HepG2 (cell line): ENCODE results near the gene RUNDC1. TPM values are rescaled to one million over a fixed set of nuclear protein-coding genes. Genes with fewer than 3 reads are reported as not detected.
A peak's percentile ranks its signal among the peaks of the same experiment; 100 is the strongest.

Source experiments
- AKNA ChIP-seq: sonication (generic); formaldehyde crosslinking; IDR thresholded peaks from 2 replicates; pipeline ENCODE4 v1.4.0; 2020; ENCODE audit warnings: missing genetic modification reagents, borderline replicate concordance
- HIVEP1 ChIP-seq: sonication (generic); formaldehyde crosslinking; IDR thresholded peaks from 2 replicates; pipeline ENCODE4 v1.4.0; 2020; ENCODE audit warnings: mild to moderate bottlenecking, missing genetic modification reagents
- ISX ChIP-seq: sonication (generic); formaldehyde crosslinking; conservative IDR thresholded peaks from 2 replicates; pipeline ENCODE4 v1.5.0; 2020; ENCODE audit warnings: missing genetic modification reagents
- KDM1A ChIP-seq: IDR thresholded peaks from 2 replicates; pipeline ENCODE4 v1.6.1; 2016; ENCODE audit warnings: missing compliant biosample characterization
- MLLT10 ChIP-seq: sonication (generic); formaldehyde crosslinking; IDR thresholded peaks from 2 replicates; pipeline ENCODE4 v1.4.0; 2020; ENCODE audit warnings: missing genetic modification reagents
- PCBP2 ChIP-seq: fragments of 200-400 bp; formaldehyde crosslinking; optimal IDR thresholded peaks from 2 replicates; pipeline ENCODE3; 2018; ENCODE audit warnings: low read length, low read depth; ENCODE audit not compliant: poor library complexity, severe bottlenecking
- SYNCRIP ChIP-seq: fragments of 200-400 bp; formaldehyde crosslinking; IDR thresholded peaks from 2 replicates; pipeline ENCODE4 v1.6.1; 2018; ENCODE audit warnings: mild to moderate bottlenecking, low read depth, low read length; ENCODE audit not compliant: insufficient read depth
- ZMAT5 ChIP-seq: sonication (generic); formaldehyde crosslinking; IDR thresholded peaks from 2 replicates; pipeline ENCODE4 v1.5.0; 2020; ENCODE audit warnings: mild to moderate bottlenecking, low read depth, missing genetic modification reagents, borderline replicate concordance
- ZNF142 ChIP-seq: sonication (generic); formaldehyde crosslinking; IDR thresholded peaks from 2 replicates; pipeline ENCODE4 v1.4.0; 2020; ENCODE audit warnings: missing genetic modification reagents
- ZNF274 ChIP-seq: sonication (generic); formaldehyde crosslinking; IDR thresholded peaks from 2 replicates; pipeline ENCODE4 v1.5.1; 2020; ENCODE audit warnings: mild to moderate bottlenecking, missing genetic modification reagents
- ZNF414 ChIP-seq: sonication (generic); formaldehyde crosslinking; IDR thresholded peaks from 2 replicates; pipeline ENCODE4 v1.5.0; 2020; ENCODE audit warnings: missing genetic modification reagents
- ZNF484 ChIP-seq: sonication (generic); formaldehyde crosslinking; IDR thresholded peaks from 2 replicates; pipeline ENCODE4 v1.5.1; 2020; ENCODE audit warnings: mild to moderate bottlenecking, low read depth, missing genetic modification reagents, borderline replicate concordance
- ZNF615 ChIP-seq: sonication (generic); formaldehyde crosslinking; IDR thresholded peaks from 2 replicates; pipeline ENCODE4 v1.5.0; 2020; ENCODE audit warnings: mild to moderate bottlenecking, missing genetic modification reagents, borderline replicate concordance
- ZNF619 ChIP-seq: sonication (generic); formaldehyde crosslinking; IDR thresholded peaks from 2 replicates; pipeline ENCODE4 v1.4.0; 2020; ENCODE audit warnings: mild to moderate bottlenecking, missing genetic modification reagents
- ZNF674 ChIP-seq: sonication (generic); formaldehyde crosslinking; IDR thresholded peaks from 2 replicates; pipeline ENCODE4 v1.5.0; 2020; ENCODE audit warnings: low read depth, mild to moderate bottlenecking, missing genetic modification reagents
- ZNF749 ChIP-seq: sonication (generic); formaldehyde crosslinking; IDR thresholded peaks from 2 replicates; pipeline ENCODE4 v1.8.0; 2022; ENCODE audit warnings: mild to moderate bottlenecking, missing genetic modification reagents, moderate library complexity, borderline replicate concordance
- ZNF772 ChIP-seq: sonication (generic); formaldehyde crosslinking; IDR thresholded peaks from 2 replicates; pipeline ENCODE4 v1.5.0; 2020; ENCODE audit warnings: mild to moderate bottlenecking, missing genetic modification reagents
- polyA plus RNA-seq, 8 experiments: library from polyadenylated mRNA; depleted of rRNA in 3 of 8; stranded (reverse) in 7 of 8; unstranded in 1 of 8; fragments of >200 nt; fragmentation: Illumina TruSeq in 4 of 8; extraction: Trizol in 4 of 8; gene quantifications; 2 replicates each; pipeline versions ENCODE4 v1.2.1 to v1.2.3, GENCODE V29; 2011 to 2016; ENCODE audit warnings: low read depth in 4 of 8, missing spikeins in 1 of 8, mixed read lengths in 1 of 8; ENCODE audit not compliant: insufficient read depth in 1 of 8
- total RNA-seq, 5 experiments: library from RNA; depleted of rRNA; stranded (reverse); fragments of >200 nt; fragmentation: Illumina TruSeq; extraction: Trizol; gene quantifications; 2 replicates each; pipeline ENCODE4 v1.2.3, GENCODE V29; 2016; ENCODE audit warnings: low read depth in 1 of 5

The RUNDC1 gene
- total and polyA plus RNA-seq, 2 of the 13 experiments (the other 11 are each of a cell fraction or from before 2014, with no cell fraction given) = 10.3 to 11.4 TPM

- TF ChIP-seq ZNF142 (CRISPR knock-in tag) = 0 out of 2 replicates have a peak, but pooled peaks have one; percentile 28
- no peak for TF ChIP-seq ZNF484 (CRISPR knock-in tag)
- peak; percentile 92; the same call in 1 of the 2 replicates for TF ChIP-seq ZNF674 (CRISPR knock-in tag)
- TF ChIP-seq ZMAT5 (CRISPR knock-in tag) = no peak; the same call in 1 of the 2 replicates
- TF ChIP-seq PCBP2 = no peak
- peak; percentile 32; the same call in 1 of the 2 replicates for TF ChIP-seq ZNF414 (CRISPR knock-in tag)
- no peak for TF ChIP-seq MLLT10 (CRISPR knock-in tag)
- TF ChIP-seq ZNF749 (CRISPR knock-in tag) = peak; percentile 86; the same call in 1 of the 2 replicates
- peak; percentile 91 for TF ChIP-seq ZNF274 (CRISPR knock-in tag)
- no peak for TF ChIP-seq ZNF619 (CRISPR knock-in tag)
- 0 out of 2 replicates have a peak, but pooled peaks have one; percentile 6 for TF ChIP-seq HIVEP1 (CRISPR knock-in tag)
- TF ChIP-seq AKNA (CRISPR knock-in tag) = no peak
- TF ChIP-seq ZNF772 (CRISPR knock-in tag) = no peak; the same call in none of the 2 replicates
- no peak for TF ChIP-seq SYNCRIP
- no peak for TF ChIP-seq ZNF615 (CRISPR knock-in tag)
- TF ChIP-seq ISX (CRISPR knock-in tag) = no peak
- peak; percentile 54; the same call in 1 of the 2 replicates for TF ChIP-seq KDM1A
Measured at GRCh38 chr17:42980766-42981397, 517 bp downstream of the RUNDC1 start (continued).
